SK-N-SH (cell line): ENCODE results near the gene SEMA3A. TPM values are rescaled to one million over a fixed set of nuclear protein-coding genes. Genes with fewer than 3 reads are reported as not detected.
A peak's percentile ranks its signal among the peaks of the same experiment; 100 is the strongest.

Source experiments
- CTCF ChIA-PET: fragments of 300-600, 350-600 bp; formaldehyde crosslinking; extraction: SDS; loops from one replicate; lab custom pipeline; 2021; lab: Yijun Ruan, JAX
- POLR2A ChIA-PET: fragments of 350-600 bp; sonication (Branson Sonifier 250); formaldehyde crosslinking; extraction: SDS; loops from one replicate; lab custom pipeline; 2020; ENCODE audit warnings: antibody characterized with exemption, inconsistent platforms; lab: Yijun Ruan, JAX
- DNase-seq: peaks from one replicate; pipeline ENCODE4 v3.0.0; 2012
- H2AFZ ChIP-seq: fragments of 200-600 bp; sonication (generic); 2 replicates; pipeline ENCODE4 v1.8.1; 2016; ENCODE audit warnings: antibody characterized with exemption, mild to moderate bottlenecking, low read depth
- H3F3A ChIP-seq: fragments of 200-600 bp; sonication (generic); replicated peaks from 2 replicates; pipeline ENCODE3; 2016; ENCODE audit warnings: antibody characterized with exemption, mild to moderate bottlenecking; ENCODE audit not compliant: insufficient read depth
- H3K27ac ChIP-seq, 2 experiments: fragments of 200-500 bp in 1 of 2; fragments of 200-600 bp in 1 of 2; sonication (Bioruptor generic) in 1 of 2; sonication (generic), shearing (Covaris generic) in 1 of 2; 2 replicates each; pipeline versions ENCODE4 v1.5.1 to v1.6.1; 2014 to 2016; ENCODE audit warnings: low read depth in 2 of 2, inconsistent platforms in 1 of 2, low read length in 1 of 2, mild to moderate bottlenecking in 1 of 2, mixed read lengths in 1 of 2
- H3K27me3 ChIP-seq: fragments of 200-600 bp; sonication (generic), shearing (Covaris generic); 2 replicates; pipeline ENCODE4 v1.6.1; 2016; ENCODE audit warnings: mixed run types; ENCODE audit not compliant: insufficient read depth
- H3K36me3 ChIP-seq, 2 experiments: fragments of 200-500 bp in 1 of 2; fragments of 200-600 bp in 1 of 2; sonication (Bioruptor generic) in 1 of 2; sonication (generic) in 1 of 2; replicated peaks in 1 of 2; 2 replicates each; pipeline versions ENCODE3 to v1.5.1; 2014 to 2016; ENCODE audit warnings: low read length in 1 of 2, mild to moderate bottlenecking in 1 of 2; ENCODE audit not compliant: insufficient read depth in 2 of 2, control insufficient read depth in 1 of 2
- H3K4me1 ChIP-seq, 2 experiments: fragments of 200-500 bp in 1 of 2; fragments of 200-600 bp in 1 of 2; sonication (Bioruptor generic) in 1 of 2; sonication (generic), shearing (Covaris generic) in 1 of 2; 2 replicates each; pipeline versions ENCODE4 v1.5.1 to v1.6.1; 2014 to 2016; ENCODE audit warnings: low read depth in 1 of 2, low read length in 1 of 2, mixed run types in 1 of 2; ENCODE audit not compliant: insufficient read depth in 2 of 2, control insufficient read depth in 1 of 2
- H3K4me2 ChIP-seq: fragments of 200-600 bp; sonication (generic), shearing (Covaris generic); 2 replicates; pipeline ENCODE4 v1.6.1; 2017; ENCODE audit warnings: mixed run types
- H3K4me3 ChIP-seq, 2 experiments: fragments of 200-500 bp in 1 of 2; fragments of 200-600 bp in 1 of 2; sonication (Bioruptor generic) in 1 of 2; sonication (generic), shearing (Covaris generic) in 1 of 2; 2 replicates each; pipeline versions ENCODE4 v1.5.1 to v1.8.1; 2014 to 2016; ENCODE audit warnings: low read depth in 2 of 2, inconsistent platforms in 1 of 2, low read length in 1 of 2, mild to moderate bottlenecking in 1 of 2, mixed read lengths in 1 of 2, moderate library complexity in 1 of 2
- H3K79me2 ChIP-seq: fragments of 200-600 bp; sonication (generic); 2 replicates; pipeline ENCODE4 v1.8.1; 2017; ENCODE audit warnings: mild to moderate bottlenecking; ENCODE audit not compliant: insufficient read depth
- H3K9ac ChIP-seq: fragments of 200-600 bp; sonication (generic); 2 replicates; pipeline ENCODE4 v1.6.1; 2017; ENCODE audit warnings: mixed run types
- H3K9me2 ChIP-seq: fragments of 200-600 bp; sonication (generic); 2 replicates; pipeline ENCODE4 v1.6.1; 2017; ENCODE audit warnings: mixed run types
- H3K9me3 ChIP-seq: fragments of 200-600 bp; sonication (generic); 2 replicates; pipeline ENCODE4 v1.6.1; 2017; ENCODE audit warnings: mixed run types, mild to moderate bottlenecking, moderate library complexity
- H4K20me1 ChIP-seq: fragments of 200-600 bp; sonication (generic); 2 replicates; pipeline ENCODE4 v1.6.1; 2017; ENCODE audit warnings: mild to moderate bottlenecking, mixed run types; ENCODE audit not compliant: insufficient read depth
- CHD2 ChIP-seq: fragments of 150-350 bp; IDR thresholded peaks from 2 replicates; pipeline ENCODE4 v1.6.1; 2018; ENCODE audit warnings: low read length; ENCODE audit not compliant: partially characterized antibody
- ELF1 ChIP-seq: IDR thresholded peaks from 2 replicates; pipeline ENCODE4 v1.4.0; 2012
- EP300 ChIP-seq, 2 experiments: IDR thresholded peaks; 2 replicates each; pipeline versions ENCODE4 v1.4.0 to v1.6.1; 2012; ENCODE audit warnings: borderline replicate concordance in 1 of 2, low read depth in 1 of 2, low read length in 1 of 2
- EZH2phosphoT487 ChIP-seq: fragments of 200-600 bp; sonication (generic); IDR thresholded peaks from 2 replicates; pipeline ENCODE4 v1.6.1; 2017; ENCODE audit warnings: low read depth, mixed run types, mild to moderate bottlenecking, antibody characterized with exemption, moderate library complexity, borderline replicate concordance
- FOXM1 ChIP-seq: IDR thresholded peaks from 2 replicates; pipeline ENCODE4 v1.4.0; 2012; ENCODE audit warnings: low read depth, mild to moderate bottlenecking
- GABPA ChIP-seq: IDR thresholded peaks from 2 replicates; pipeline ENCODE4 v1.4.0; 2012; ENCODE audit warnings: low read depth, mild to moderate bottlenecking
- GATA2 ChIP-seq: sonication (generic); formaldehyde crosslinking; IDR thresholded peaks from 2 replicates; pipeline ENCODE4 v1.5.0; 2020; ENCODE audit warnings: mild to moderate bottlenecking, missing genetic modification reagents
- JUND ChIP-seq: IDR thresholded peaks from 2 replicates; pipeline ENCODE4 v1.4.0; 2012
- NFIC ChIP-seq: IDR thresholded peaks from 2 replicates; pipeline ENCODE4 v1.4.0; 2012; ENCODE audit warnings: borderline replicate concordance
- POLR2AphosphoS5 ChIP-seq: IDR thresholded peaks from 2 replicates; pipeline ENCODE4 v1.6.1; 2012; ENCODE audit warnings: low read depth, low read length
- RCOR1 ChIP-seq: fragments of 150-350 bp; IDR thresholded peaks from 2 replicates; pipeline ENCODE4 v1.6.1; 2017; ENCODE audit warnings: antibody characterized with exemption, low read length
- RFX5 ChIP-seq: IDR thresholded peaks from 2 replicates; pipeline ENCODE4 v1.6.1; 2012; ENCODE audit warnings: mild to moderate bottlenecking, improper control_type of control experiment, low read length
- RXRA ChIP-seq: IDR thresholded peaks from 2 replicates; pipeline ENCODE4 v1.4.0; 2012; ENCODE audit warnings: low read depth, mild to moderate bottlenecking, borderline replicate concordance
- SIN3A ChIP-seq: IDR thresholded peaks from 2 replicates; pipeline ENCODE4 v1.6.1; 2012; ENCODE audit warnings: low read depth, mild to moderate bottlenecking, low read length, moderate library complexity, borderline replicate concordance
- TAF1 ChIP-seq: IDR thresholded peaks from 2 replicates; pipeline ENCODE4 v1.6.1; 2012; ENCODE audit warnings: low read depth, mild to moderate bottlenecking, low read length, moderate library complexity, borderline replicate concordance
- YY1 ChIP-seq: IDR thresholded peaks from 2 replicates; pipeline ENCODE4 v1.4.0; 2012; ENCODE audit warnings: low read depth, mild to moderate bottlenecking
- WGBS: methylation state at CpG from one replicate; pipeline ENCODE4 v1.1.6; 2017; ENCODE audit warnings: low lambda C conversion rate; 5-methylcytosine and 5-hydroxymethylcytosine counted together
- polyA plus RNA-seq, 3 experiments: library from polyadenylated mRNA; depleted of rRNA; stranded (reverse); fragments of >200 nt; gene quantifications; 2 replicates each; pipeline ENCODE4 v1.2.3, GENCODE V29; 2012
- TF ChIP-seq, protein P1 (sequence below): IDR thresholded peaks from 2 replicates; pipeline ENCODE4 v1.6.1; 2012; ENCODE audit warnings: mild to moderate bottlenecking, low read depth, low read length, moderate library complexity
- TF ChIP-seq, protein P2 (sequence below): IDR thresholded peaks from 2 replicates; pipeline ENCODE4 v1.4.0; 2012; ENCODE audit warnings: low read depth
- TF ChIP-seq, protein P3 (sequence below): IDR thresholded peaks from 2 replicates; pipeline ENCODE4 v1.4.0; 2012; ENCODE audit warnings: low read depth, borderline replicate concordance
- TF ChIP-seq, protein P4 (sequence below): IDR thresholded peaks from 2 replicates; pipeline ENCODE4 v1.4.0; 2012; ENCODE audit warnings: low read depth, borderline replicate concordance

SEMA3A gene
- polyA plus RNA-seq, 1 of the 3 experiments (the other 2 are of a cell fraction) = 15.9 TPM

DNA sequence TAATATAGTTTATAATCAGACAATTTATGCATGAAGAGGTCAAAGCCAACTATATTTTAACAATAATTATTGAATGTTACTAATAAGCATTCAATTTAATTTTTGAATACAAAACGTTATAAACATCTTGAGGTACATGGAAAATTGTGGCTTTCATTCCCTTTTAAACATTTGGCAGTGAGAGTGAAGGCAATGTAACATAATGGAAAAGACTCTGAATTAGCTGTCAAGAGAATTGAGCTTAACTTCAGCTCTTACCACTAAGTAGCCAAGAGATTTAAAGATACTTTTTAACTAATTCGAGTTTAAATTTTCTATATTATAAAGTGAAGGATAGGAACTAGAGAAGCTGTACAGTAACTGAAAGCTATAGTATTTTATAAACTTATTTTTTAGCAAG lies 98.6 kb downstream of the SEMA3A start (continued):
- TF ChIP-seq FOXM1 = no peak

DNA sequence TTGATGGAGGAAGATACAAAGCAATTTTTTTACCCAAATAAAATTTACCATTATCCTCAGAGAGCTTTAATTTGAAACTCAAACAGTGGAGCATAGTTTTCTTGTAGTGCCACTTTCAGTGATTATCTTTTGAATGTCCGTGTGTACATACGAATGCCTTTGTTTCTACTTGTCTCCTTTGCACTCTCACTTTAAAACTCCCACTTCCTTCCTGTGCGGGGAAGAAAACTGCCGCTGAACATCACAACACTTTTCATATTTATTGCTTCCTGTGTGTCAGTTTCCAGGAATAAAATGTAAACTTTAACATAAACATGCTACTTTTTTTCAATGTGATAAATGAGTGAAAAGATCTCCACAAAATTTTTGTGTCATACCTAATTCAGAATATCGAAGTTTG lies 102.4 kb downstream of the SEMA3A start:
- 65% methylated on average over 5 of the region's 5 CpGs for WGBS
- no peaks in the 10 kb centered on the region for H3K9me3 ChIP-seq
- H3K36me3 ChIP-seq = peaks cover 0 to 5% of the 10 kb centered on the region in 2 experiments
- H3K79me2 ChIP-seq = no peaks in the 10 kb centered on the region
- H3K9ac ChIP-seq = no peak overlapping the region
- H4K20me1 ChIP-seq = no peaks in the 10 kb centered on the region
- no peak overlapping the region for H3K4me3 ChIP-seq
- H3K27ac ChIP-seq = no peak overlapping the region
- peaks cover 0 to 18% of the 10 kb centered on the region in 2 experiments; a peak in 2 of 4 replicates for H3K4me1 ChIP-seq
- no peaks in the 10 kb centered on the region for H3K9me2 ChIP-seq
- POLR2A ChIA-PET = no interaction called here
- H2AFZ ChIP-seq = peak overlapping the region; percentile 56
- DNase-seq = no peak
- TF ChIP-seq RCOR1 (no peak), GABPA (peak; percentile 50; the same call in 1 of the 2 replicates)
- TF ChIP-seq, all 33 proteins: peak for 1
- CTCF ChIA-PET = no interaction called here
- Histone ChIP-seq H3K4me2 (no peak overlapping the region), H3F3A (peaks cover 4% of the 10 kb centered on the region), H3K27me3 (no peaks in the 10 kb centered on the region)

DNA sequence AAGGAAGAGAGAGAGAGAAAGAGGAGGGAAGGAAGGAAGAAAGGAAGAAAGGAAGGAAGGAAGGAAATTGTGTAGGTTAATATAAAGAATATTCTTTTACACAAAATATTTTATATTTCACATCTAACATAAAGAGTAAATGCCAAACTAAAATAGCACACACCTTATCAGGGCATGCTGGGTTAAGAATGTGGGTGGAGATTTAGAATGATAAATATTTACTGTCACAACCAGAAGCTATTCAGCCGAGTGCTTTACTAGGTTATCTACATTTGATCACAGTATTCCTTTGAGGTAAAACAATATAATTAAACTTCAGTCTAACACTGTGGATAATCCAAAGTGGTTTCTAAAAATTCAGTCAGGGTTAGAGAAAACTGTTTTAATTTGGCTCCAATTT lies 103.3 kb downstream of the SEMA3A start:
- no peak overlapping the region for H3K4me3 ChIP-seq
- no peak overlapping the region for H3K27ac ChIP-seq
- H3K9me2 ChIP-seq = no peaks in the 10 kb centered on the region
- H3K27me3 ChIP-seq = no peaks in the 10 kb centered on the region
- H3K4me1 ChIP-seq = peaks cover 0 to 18% of the 10 kb centered on the region in 2 experiments; a peak in 2 of 4 replicates
- H3F3A ChIP-seq = peaks cover 4% of the 10 kb centered on the region
- peaks cover 0 to 5% of the 10 kb centered on the region in 2 experiments for H3K36me3 ChIP-seq
- ChIA-PET POLR2A (no interaction called here), CTCF (no interaction called here)
- no peaks in the 10 kb centered on the region for H4K20me1 ChIP-seq
- DNase-seq = no peak
- H2AFZ ChIP-seq = no peak overlapping the region
- no peak overlapping the region for H3K4me2 ChIP-seq
- H3K9me3 ChIP-seq = no peaks in the 10 kb centered on the region
- WGBS = 65% methylated on average over 1 of the region's 1 CpG
- H3K79me2 ChIP-seq = no peaks in the 10 kb centered on the region
- TF ChIP-seq RFX5 = no peak
- no peak for TF ChIP-seq GABPA
- no peak for TF ChIP-seq NFIC
- no peak for TF ChIP-seq CHD2
- TF ChIP-seq, protein P1, sequence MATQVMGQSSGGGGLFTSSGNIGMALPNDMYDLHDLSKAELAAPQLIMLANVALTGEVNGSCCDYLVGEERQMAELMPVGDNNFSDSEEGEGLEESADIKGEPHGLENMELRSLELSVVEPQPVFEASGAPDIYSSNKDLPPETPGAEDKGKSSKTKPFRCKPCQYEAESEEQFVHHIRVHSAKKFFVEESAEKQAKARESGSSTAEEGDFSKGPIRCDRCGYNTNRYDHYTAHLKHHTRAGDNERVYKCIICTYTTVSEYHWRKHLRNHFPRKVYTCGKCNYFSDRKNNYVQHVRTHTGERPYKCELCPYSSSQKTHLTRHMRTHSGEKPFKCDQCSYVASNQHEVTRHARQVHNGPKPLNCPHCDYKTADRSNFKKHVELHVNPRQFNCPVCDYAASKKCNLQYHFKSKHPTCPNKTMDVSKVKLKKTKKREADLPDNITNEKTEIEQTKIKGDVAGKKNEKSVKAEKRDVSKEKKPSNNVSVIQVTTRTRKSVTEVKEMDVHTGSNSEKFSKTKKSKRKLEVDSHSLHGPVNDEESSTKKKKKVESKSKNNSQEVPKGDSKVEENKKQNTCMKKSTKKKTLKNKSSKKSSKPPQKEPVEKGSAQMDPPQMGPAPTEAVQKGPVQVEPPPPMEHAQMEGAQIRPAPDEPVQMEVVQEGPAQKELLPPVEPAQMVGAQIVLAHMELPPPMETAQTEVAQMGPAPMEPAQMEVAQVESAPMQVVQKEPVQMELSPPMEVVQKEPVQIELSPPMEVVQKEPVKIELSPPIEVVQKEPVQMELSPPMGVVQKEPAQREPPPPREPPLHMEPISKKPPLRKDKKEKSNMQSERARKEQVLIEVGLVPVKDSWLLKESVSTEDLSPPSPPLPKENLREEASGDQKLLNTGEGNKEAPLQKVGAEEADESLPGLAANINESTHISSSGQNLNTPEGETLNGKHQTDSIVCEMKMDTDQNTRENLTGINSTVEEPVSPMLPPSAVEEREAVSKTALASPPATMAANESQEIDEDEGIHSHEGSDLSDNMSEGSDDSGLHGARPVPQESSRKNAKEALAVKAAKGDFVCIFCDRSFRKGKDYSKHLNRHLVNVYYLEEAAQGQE = no peak
- TF ChIP-seq RXRA = no peak
- TF ChIP-seq SIN3A = no peak
- TF ChIP-seq, protein P2, sequence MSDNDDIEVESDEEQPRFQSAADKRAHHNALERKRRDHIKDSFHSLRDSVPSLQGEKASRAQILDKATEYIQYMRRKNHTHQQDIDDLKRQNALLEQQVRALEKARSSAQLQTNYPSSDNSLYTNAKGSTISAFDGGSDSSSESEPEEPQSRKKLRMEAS = no peak
- TF ChIP-seq POLR2AphosphoS5 = no peak
- TF ChIP-seq JUND = no peak
- TF ChIP-seq, protein P3, sequence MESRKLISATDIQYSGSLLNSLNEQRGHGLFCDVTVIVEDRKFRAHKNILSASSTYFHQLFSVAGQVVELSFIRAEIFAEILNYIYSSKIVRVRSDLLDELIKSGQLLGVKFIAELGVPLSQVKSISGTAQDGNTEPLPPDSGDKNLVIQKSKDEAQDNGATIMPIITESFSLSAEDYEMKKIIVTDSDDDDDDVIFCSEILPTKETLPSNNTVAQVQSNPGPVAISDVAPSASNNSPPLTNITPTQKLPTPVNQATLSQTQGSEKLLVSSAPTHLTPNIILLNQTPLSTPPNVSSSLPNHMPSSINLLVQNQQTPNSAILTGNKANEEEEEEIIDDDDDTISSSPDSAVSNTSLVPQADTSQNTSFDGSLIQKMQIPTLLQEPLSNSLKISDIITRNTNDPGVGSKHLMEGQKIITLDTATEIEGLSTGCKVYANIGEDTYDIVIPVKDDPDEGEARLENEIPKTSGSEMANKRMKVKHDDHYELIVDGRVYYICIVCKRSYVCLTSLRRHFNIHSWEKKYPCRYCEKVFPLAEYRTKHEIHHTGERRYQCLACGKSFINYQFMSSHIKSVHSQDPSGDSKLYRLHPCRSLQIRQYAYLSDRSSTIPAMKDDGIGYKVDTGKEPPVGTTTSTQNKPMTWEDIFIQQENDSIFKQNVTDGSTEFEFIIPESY = no peak
- TF ChIP-seq GATA2 = no peak
- no peak for TF ChIP-seq EZH2phosphoT487
- TF ChIP-seq FOXM1 = no peak
- TF ChIP-seq TAF1 = no peak
- no peak for TF ChIP-seq YY1
- TF ChIP-seq ELF1 = no peak
- TF ChIP-seq, protein P4, sequence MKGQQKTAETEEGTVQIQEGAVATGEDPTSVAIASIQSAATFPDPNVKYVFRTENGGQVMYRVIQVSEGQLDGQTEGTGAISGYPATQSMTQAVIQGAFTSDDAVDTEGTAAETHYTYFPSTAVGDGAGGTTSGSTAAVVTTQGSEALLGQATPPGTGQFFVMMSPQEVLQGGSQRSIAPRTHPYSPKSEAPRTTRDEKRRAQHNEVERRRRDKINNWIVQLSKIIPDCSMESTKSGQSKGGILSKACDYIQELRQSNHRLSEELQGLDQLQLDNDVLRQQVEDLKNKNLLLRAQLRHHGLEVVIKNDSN = no peak
- no peak for TF ChIP-seq EP300 (IDR thresholded peaks at IDR 0.05; ENCODE audit: borderline replicate concordance in 1 of 2, low read depth in 1 of 2, low read length in 1 of 2)
- TF ChIP-seq RCOR1 = no peak
- no peak overlapping the region for H3K9ac ChIP-seq
